Measurements from ENCODE around the gene UCP3. TPM values are rescaled to one million over a fixed set of nuclear protein-coding genes. Genes with fewer than 3 reads are reported as not detected.

Gene UCP3
- total and polyA plus RNA-seq, 10 of the 15 experiments (the other 5 are each of a cell fraction or from before 2014, with no cell fraction given): 0.02 to 1.9 (median 0.94) TPM

GRCh38 chr11:74017631-74018030, 8.7 kb upstream of the UCP3 start (continued):
- TF ChIP-seq TCF12 (IDR thresholded peaks at IDR 0.05; ENCODE audit: low read depth, low read length) (no peak), MTA3 (IDR thresholded peaks at IDR 0.05; ENCODE audit: borderline replicate concordance, low read length) (no peak), TCF3 (IDR thresholded peaks at IDR 0.05; ENCODE audit: borderline replicate concordance, insufficient read depth, low read depth, low read length) (no peak), USF2 (IDR thresholded peaks at IDR 0.05; ENCODE audit: borderline replicate concordance, low read depth, low read length) (no peak), ZNF207 (IDR thresholded peaks at IDR 0.05; ENCODE audit: borderline replicate concordance) (no peak)
- TF ChIP-seq, protein P1, sequence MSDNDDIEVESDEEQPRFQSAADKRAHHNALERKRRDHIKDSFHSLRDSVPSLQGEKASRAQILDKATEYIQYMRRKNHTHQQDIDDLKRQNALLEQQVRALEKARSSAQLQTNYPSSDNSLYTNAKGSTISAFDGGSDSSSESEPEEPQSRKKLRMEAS (IDR thresholded peaks at IDR 0.05; ENCODE audit: low read depth, low read length): no peak

- no peak overlapping the region for H3K27ac ChIP-seq (ENCODE audit: control insufficient read depth, insufficient read depth)
- no peak for TF ChIP-seq FOXM1 (IDR thresholded peaks at IDR 0.05; ENCODE audit: low read depth, low read length)
- no peak for TF ChIP-seq RBBP5 (conservative IDR thresholded peaks at IDR 0.05)
- no peak for TF ChIP-seq ZNF217 (IDR thresholded peaks at IDR 0.05)
- TF ChIP-seq, protein P2, sequence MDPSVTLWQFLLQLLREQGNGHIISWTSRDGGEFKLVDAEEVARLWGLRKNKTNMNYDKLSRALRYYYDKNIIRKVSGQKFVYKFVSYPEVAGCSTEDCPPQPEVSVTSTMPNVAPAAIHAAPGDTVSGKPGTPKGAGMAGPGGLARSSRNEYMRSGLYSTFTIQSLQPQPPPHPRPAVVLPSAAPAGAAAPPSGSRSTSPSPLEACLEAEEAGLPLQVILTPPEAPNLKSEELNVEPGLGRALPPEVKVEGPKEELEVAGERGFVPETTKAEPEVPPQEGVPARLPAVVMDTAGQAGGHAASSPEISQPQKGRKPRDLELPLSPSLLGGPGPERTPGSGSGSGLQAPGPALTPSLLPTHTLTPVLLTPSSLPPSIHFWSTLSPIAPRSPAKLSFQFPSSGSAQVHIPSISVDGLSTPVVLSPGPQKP (IDR thresholded peaks at IDR 0.05; ENCODE audit: low read depth, low read length): no peak
- TF ChIP-seq, protein P3, sequence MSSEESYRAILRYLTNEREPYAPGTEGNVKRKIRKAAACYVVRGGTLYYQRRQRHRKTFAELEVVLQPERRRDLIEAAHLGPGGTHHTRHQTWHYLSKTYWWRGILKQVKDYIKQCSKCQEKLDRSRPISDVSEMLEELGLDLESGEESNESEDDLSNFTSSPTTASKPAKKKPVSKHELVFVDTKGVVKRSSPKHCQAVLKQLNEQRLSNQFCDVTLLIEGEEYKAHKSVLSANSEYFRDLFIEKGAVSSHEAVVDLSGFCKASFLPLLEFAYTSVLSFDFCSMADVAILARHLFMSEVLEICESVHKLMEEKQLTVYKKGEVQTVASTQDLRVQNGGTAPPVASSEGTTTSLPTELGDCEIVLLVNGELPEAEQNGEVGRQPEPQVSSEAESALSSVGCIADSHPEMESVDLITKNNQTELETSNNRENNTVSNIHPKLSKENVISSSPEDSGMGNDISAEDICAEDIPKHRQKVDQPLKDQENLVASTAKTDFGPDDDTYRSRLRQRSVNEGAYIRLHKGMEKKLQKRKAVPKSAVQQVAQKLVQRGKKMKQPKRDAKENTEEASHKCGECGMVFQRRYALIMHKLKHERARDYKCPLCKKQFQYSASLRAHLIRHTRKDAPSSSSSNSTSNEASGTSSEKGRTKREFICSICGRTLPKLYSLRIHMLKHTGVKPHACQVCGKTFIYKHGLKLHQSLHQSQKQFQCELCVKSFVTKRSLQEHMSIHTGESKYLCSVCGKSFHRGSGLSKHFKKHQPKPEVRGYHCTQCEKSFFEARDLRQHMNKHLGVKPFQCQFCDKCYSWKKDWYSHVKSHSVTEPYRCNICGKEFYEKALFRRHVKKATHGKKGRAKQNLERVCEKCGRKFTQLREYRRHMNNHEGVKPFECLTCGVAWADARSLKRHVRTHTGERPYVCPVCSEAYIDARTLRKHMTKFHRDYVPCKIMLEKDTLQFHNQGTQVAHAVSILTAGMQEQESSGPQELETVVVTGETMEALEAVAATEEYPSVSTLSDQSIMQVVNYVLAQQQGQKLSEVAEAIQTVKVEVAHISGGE (CRISPR knock-in tag; IDR thresholded peaks at IDR 0.05): no peak
- no peak for TF ChIP-seq NR2C2 (IDR thresholded peaks at IDR 0.05; ENCODE audit: borderline replicate concordance, control insufficient read depth, insufficient read length, low read depth)
- TF ChIP-seq RELA (IDR thresholded peaks at IDR 0.05; ENCODE audit: borderline replicate concordance, partially characterized antibody): no peak
- no peak for TF ChIP-seq ZNF384 (IDR thresholded peaks at IDR 0.05; ENCODE audit: borderline replicate concordance, low read depth, low read length)
- no peak for TF ChIP-seq CHD4 (IDR thresholded peaks at IDR 0.05)
- TF ChIP-seq DPF2 (IDR thresholded peaks at IDR 0.05): no peak
- TF ChIP-seq ZNF274 (IDR thresholded peaks at IDR 0.05; ENCODE audit: insufficient read depth, insufficient read length): no peak
- ChIA-PET CTCF (interaction anchor here (0.6 kb wide), 1 partner anchor 220 kb away, joined by 3 read pairs; no protein-coding TSS in a partner anchor), POLR2A (interaction anchor here (0.6 kb wide), 1 partner anchor 189 kb away, joined by 3 read pairs; no protein-coding TSS in a partner anchor), SMC1A (ENCODE audit: uncharacterized antibody, unreplicated experiment) (interaction anchor here (1.7 kb wide), 1 partner anchor 22 kb away, joined by 3 read pairs; no protein-coding TSS in a partner anchor), RAD21 (ENCODE audit: unreplicated experiment) (interaction anchor here (1.2 kb wide), 1 partner anchor 37 kb away, joined by 4 read pairs; no protein-coding TSS in a partner anchor)
- no TSS peak for BruUV-seq (replicated peaks)
- no peak overlapping the region for H3K4me3 ChIP-seq
- peaks cover 32% of the 10 kb centered on the region for H3K4me1 ChIP-seq (ENCODE audit: control insufficient read depth, insufficient read depth, low read length)
- no peak overlapping the region for H3K9ac ChIP-seq (ENCODE audit: control insufficient read depth, insufficient read depth, low read length)
- DNase-seq (ENCODE audit: low read depth, low spot score) (no peak), FAIRE-seq (no peak), ATAC-seq (no peak)
- H3K9me3 ChIP-seq (replicated peaks; ENCODE audit: control insufficient read depth, insufficient read depth, low read length): no peaks in the 10 kb centered on the region
- in situ Hi-C loops (cut with MboI): no loop called here
- 70% methylated on average over 5 of the region's 5 CpGs for WGBS (ENCODE audit: insufficient coverage, insufficient replicate concordance, low lambda C conversion rate, missing lambda C conversion rate)
- peaks cover 0 to 1% of the 10 kb centered on the region in 2 experiments for H3K36me3 ChIP-seq (ENCODE audit: control insufficient read depth in 2 of 2, insufficient read depth in 2 of 2, low read length in 1 of 2)
- H3K4me2 ChIP-seq (ENCODE audit: control insufficient read depth, insufficient read depth): no peak overlapping the region
- intact Hi-C loops (cut with micrococcal nuclease; ENCODE audit: unreplicated experiment): no loop called here
- no peak overlapping the region for H2AFZ ChIP-seq (ENCODE audit: control insufficient read depth, low read depth, low read length)
- H3K79me2 ChIP-seq (ENCODE audit: control insufficient read depth, insufficient read depth, low read length): no peaks in the 10 kb centered on the region
- no peaks in the 10 kb centered on the region for H4K20me1 ChIP-seq (ENCODE audit: control insufficient read depth, insufficient read depth)
- H3K27me3 ChIP-seq (replicated peaks in 1 of 2; ENCODE audit: control insufficient read depth in 2 of 2, insufficient read depth in 2 of 2, low read length in 1 of 2): no peaks in the 10 kb centered on the region
Observed at GRCh38 chr11:74015919-74016684, 7.2 kb upstream of the UCP3 start.

Measured in GM12878 (cell line).